ENCODE results near the gene NCAN. TPM values are rescaled to one million over a fixed set of nuclear protein-coding genes. Genes with fewer than 3 reads are reported as not detected.

The NCAN gene
- total and polyA plus RNA-seq, 2 of the 13 experiments (the other 11 are each of a cell fraction or from before 2014, with no cell fraction given), result not detected

- no peaks in the 10 kb centered on the region for H3K79me2 ChIP-seq (ENCODE audit: insufficient read depth, low read length)
- ChIA-PET POLR2A (no interaction called here), CTCF (ENCODE audit: low intra/inter-chr PET ratio, low total read pairs) (no interaction called here)
- no peak for ATAC-seq
- no peaks in the 10 kb centered on the region for H4K20me1 ChIP-seq (ENCODE audit: insufficient read depth, low read length)
- H3K4me1 ChIP-seq (ENCODE audit: insufficient read depth, low read length), result no peaks in the 10 kb centered on the region
- in situ Hi-C loops (cut with HindIII; ENCODE audit: extremely low pct_ligation_motif_present, low pct_unique_long_range_greater_than_20kb), result no loop called here
- no peaks in the 10 kb centered on the region for H3K9me3 ChIP-seq (ENCODE audit: low read length)
- no peak overlapping the region for H3K4me3 ChIP-seq (replicated peaks in 1 of 3; ENCODE audit: insufficient read depth in 1 of 3, low read depth in 2 of 3, low read length in 3 of 3)
- H2AFZ ChIP-seq (ENCODE audit: low read length), result no peak overlapping the region
- intact Hi-C loops (cut with micrococcal nuclease; ENCODE audit: unreplicated experiment), result no loop called here
- FAIRE-seq, result no peak
- H3K4me2 ChIP-seq (ENCODE audit: low read depth, low read length), result no peak overlapping the region
- BruUV-seq (replicated peaks), result no TSS peak
- no peaks in the 10 kb centered on the region for H3K27me3 ChIP-seq (ENCODE audit: control insufficient read depth in 1 of 2, insufficient read depth in 2 of 2, low read length in 2 of 2)
- TF ChIP-seq FLYWCH1 (CRISPR knock-in tag; IDR thresholded peaks at IDR 0.05), result no peak
- TF ChIP-seq SIN3B (IDR thresholded peaks at IDR 0.05; ENCODE audit: low read length), result no peak
- TF ChIP-seq ZIK1 (CRISPR knock-in tag; IDR thresholded peaks at IDR 0.05; ENCODE audit: borderline replicate concordance, low read depth), result no peak
- TF ChIP-seq, protein P1, sequence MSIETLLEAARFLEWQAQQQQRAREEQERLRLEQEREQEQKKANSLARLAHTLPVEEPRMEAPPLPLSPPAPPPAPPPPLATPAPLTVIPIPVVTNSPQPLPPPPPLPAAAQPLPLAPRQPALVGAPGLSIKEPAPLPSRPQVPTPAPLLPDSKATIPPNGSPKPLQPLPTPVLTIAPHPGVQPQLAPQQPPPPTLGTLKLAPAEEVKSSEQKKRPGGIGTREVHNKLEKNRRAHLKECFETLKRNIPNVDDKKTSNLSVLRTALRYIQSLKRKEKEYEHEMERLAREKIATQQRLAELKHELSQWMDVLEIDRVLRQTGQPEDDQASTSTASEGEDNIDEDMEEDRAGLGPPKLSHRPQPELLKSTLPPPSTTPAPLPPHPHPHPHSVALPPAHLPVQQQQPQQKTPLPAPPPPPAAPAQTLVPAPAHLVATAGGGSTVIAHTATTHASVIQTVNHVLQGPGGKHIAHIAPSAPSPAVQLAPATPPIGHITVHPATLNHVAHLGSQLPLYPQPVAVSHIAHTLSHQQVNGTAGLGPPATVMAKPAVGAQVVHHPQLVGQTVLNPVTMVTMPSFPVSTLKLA (IDR thresholded peaks at IDR 0.05), result no peak
- TF ChIP-seq ZBTB14 (CRISPR knock-in tag; IDR thresholded peaks at IDR 0.05), result no peak
- no peak for TF ChIP-seq ZNF7 (CRISPR knock-in tag; IDR thresholded peaks at IDR 0.05)
- TF ChIP-seq MED8 (CRISPR knock-in tag; IDR thresholded peaks at IDR 0.05; ENCODE audit: insufficient replicate concordance), result no peak
- TF ChIP-seq MLX (CRISPR knock-in tag; IDR thresholded peaks at IDR 0.05), result no peak
- TF ChIP-seq ZNF230 (CRISPR knock-in tag; IDR thresholded peaks at IDR 0.05), result no peak
- WGBS (ENCODE audit: low lambda C conversion rate), result 98% methylated on average over 7 of the region's 12 CpGs
- H3K9ac ChIP-seq (ENCODE audit: insufficient read depth, low read depth, low read length), result no peak overlapping the region
- H3K27ac ChIP-seq (ENCODE audit: extremely low read length, insufficient read depth, low read length), result no peak overlapping the region
- peaks cover 23 to 62% of the 10 kb centered on the region in 2 experiments; a peak in 4 of 5 replicates for H3K36me3 ChIP-seq (replicated peaks in 1 of 2; ENCODE audit: control insufficient read depth in 1 of 2, insufficient read depth in 2 of 2, low read length in 2 of 2)
- DNase-seq (ENCODE audit: low spot score), result no peak
Observed at GRCh38 chr19:19300613-19301012, 88.9 kb downstream of the NCAN start.

Small RNA genes lying within 50 kb of the gene (small RNA-seq; reads per million reads assigned to genes)
- gene RNU6-1028P (ENCODE audit: insufficient read depth in 2 of 3, insufficient read length in 3 of 3, low read depth in 2 of 3, low replicate concordance in 1 of 3), result 0 reads per million in 3 experiments

Other genes with a start within 250 kb of the NCAN start
- gene SUGP2, start 178.4 kb upstream of the NCAN start, total RNA-seq (2016; rRNA removed; fragmentation: Illumina TruSeq; extraction: Trizol), result 32.3 and 40.6 TPM in 2 replicates
- gene SUGP2, start 178.4 kb upstream of the NCAN start, polyA plus RNA-seq (2011; rRNA removed), result 57.7 and 63.4 TPM in 2 replicates
- 36.8 and 42.7 TPM in 2 replicates for gene ARMC6, start 178.4 kb upstream of the NCAN start, total RNA-seq (2016; rRNA removed; fragmentation: Illumina TruSeq; extraction: Trizol)
- gene ARMC6, start 178.4 kb upstream of the NCAN start, polyA plus RNA-seq (2011; rRNA removed), result 16.2 and 24.6 TPM in 2 replicates
- 13.5 and 18.3 TPM in 2 replicates for gene SLC25A42, start 148.0 kb upstream of the NCAN start, total RNA-seq (2016; rRNA removed; fragmentation: Illumina TruSeq; extraction: Trizol)
- 12.8 and 13.0 TPM in 2 replicates for gene SLC25A42, start 148.0 kb upstream of the NCAN start, polyA plus RNA-seq (2011; rRNA removed)
- gene TMEM161A, start 73.5 kb upstream of the NCAN start, total RNA-seq (2016; rRNA removed; fragmentation: Illumina TruSeq; extraction: Trizol), result 10.3 and 25.9 TPM in 2 replicates
- 31.4 and 42.7 TPM in 2 replicates for gene TMEM161A, start 73.5 kb upstream of the NCAN start, polyA plus RNA-seq (2011; rRNA removed)
- gene MEF2B, start 41.7 kb upstream of the NCAN start, total RNA-seq (2016; rRNA removed; fragmentation: Illumina TruSeq; extraction: Trizol), result 0.44 and 1.2 TPM in 2 replicates
- 1.7 and 2.3 TPM in 2 replicates for gene MEF2B, start 41.7 kb upstream of the NCAN start, polyA plus RNA-seq (2011; rRNA removed)
- gene BORCS8, start 19.8 kb upstream of the NCAN start, total RNA-seq (2016; rRNA removed; fragmentation: Illumina TruSeq; extraction: Trizol), result 13.3 and 16.8 TPM in 2 replicates
- 9.6 and 9.9 TPM in 2 replicates for gene BORCS8, start 19.8 kb upstream of the NCAN start, polyA plus RNA-seq (2011; rRNA removed)
- 80.7 and 83.1 TPM in 2 replicates for gene RFXANK, start 19.7 kb upstream of the NCAN start, total RNA-seq (2016; rRNA removed; fragmentation: Illumina TruSeq; extraction: Trizol)
- 49.9 and 56.1 TPM in 2 replicates for gene RFXANK, start 19.7 kb upstream of the NCAN start, polyA plus RNA-seq (2011; rRNA removed)
- gene NR2C2AP, start 8.5 kb upstream of the NCAN start, total RNA-seq (2016; rRNA removed; fragmentation: Illumina TruSeq; extraction: Trizol), result 25.5 and 26.8 TPM in 2 replicates
- 12.2 and 13.8 TPM in 2 replicates for gene NR2C2AP, start 8.5 kb upstream of the NCAN start, polyA plus RNA-seq (2011; rRNA removed)
- 0.53 and 1.1 TPM in 2 replicates for gene TM6SF2, start 61.3 kb downstream of the NCAN start, total RNA-seq (2016; rRNA removed; fragmentation: Illumina TruSeq; extraction: Trizol)
- 2.5 and 4.4 TPM in 2 replicates for gene TM6SF2, start 61.3 kb downstream of the NCAN start, polyA plus RNA-seq (2011; rRNA removed)
- 17.7 and 25.9 TPM in 2 replicates for gene SUGP1, start 108.6 kb downstream of the NCAN start, total RNA-seq (2016; rRNA removed; fragmentation: Illumina TruSeq; extraction: Trizol)
- 21.6 and 29.1 TPM in 2 replicates for gene SUGP1, start 108.6 kb downstream of the NCAN start, polyA plus RNA-seq (2011; rRNA removed)
- 11.2 and 16.8 TPM in 2 replicates for gene MAU2, start 108.9 kb downstream of the NCAN start, total RNA-seq (2016; rRNA removed; fragmentation: Illumina TruSeq; extraction: Trizol)
- gene MAU2, start 108.9 kb downstream of the NCAN start, polyA plus RNA-seq (2011; rRNA removed), result 33.8 and 42.5 TPM in 2 replicates
- gene GATAD2A, start 193.7 kb downstream of the NCAN start, total RNA-seq (2016; rRNA removed; fragmentation: Illumina TruSeq; extraction: Trizol), result 25.1 and 28.6 TPM in 2 replicates
- 15.1 and 16.8 TPM in 2 replicates for gene GATAD2A, start 193.7 kb downstream of the NCAN start, polyA plus RNA-seq (2011; rRNA removed)

All from HepG2 (cell line).